Parathyroid adenoma (tissue), 2 donors: ENCODE data around the gene RNF212B.

ENCODE experiments used
- H2AFZ ChIP-seq: fragments of 300-600 bp; sonication (generic); one replicate; pipeline ENCODE4 v1.7.0; 2017; ENCODE audit warnings: antibody characterized with exemption, mild to moderate bottlenecking
- H3K27ac ChIP-seq: fragments of 300-600 bp; sonication (generic); one replicate; pipeline ENCODE4 v1.7.0; 2017
- H3K27me3 ChIP-seq: fragments of 300-600 bp; sonication (generic); one replicate; pipeline ENCODE4 v1.7.0; 2017; ENCODE audit warnings: low read length; ENCODE audit not compliant: control insufficient read depth, insufficient read depth
- H3K36me3 ChIP-seq: fragments of 300-600 bp; sonication (generic); one replicate; pipeline ENCODE4 v1.7.0; 2017; ENCODE audit warnings: low read length; ENCODE audit not compliant: control insufficient read depth, insufficient read depth
- H3K4me1 ChIP-seq: fragments of 300-600 bp; sonication (generic); one replicate; pipeline ENCODE4 v1.7.0; 2017; ENCODE audit warnings: control low read depth
- H3K4me2 ChIP-seq: fragments of 300-600 bp; sonication (generic); one replicate; pipeline ENCODE4 v1.7.0; 2017; ENCODE audit warnings: low read length
- H3K4me3 ChIP-seq: fragments of 300-600 bp; sonication (generic); one replicate; pipeline ENCODE4 v1.7.0; 2017; ENCODE audit warnings: low read depth, low read length
- H3K79me2 ChIP-seq: fragments of 300-600 bp; sonication (generic); one replicate; pipeline ENCODE4 v1.7.0; 2017; ENCODE audit warnings: control low read depth
- H3K9ac ChIP-seq: fragments of 300-600 bp; sonication (generic); one replicate; pipeline ENCODE4 v1.7.0; 2017; ENCODE audit warnings: mild to moderate bottlenecking
- H3K9me3 ChIP-seq: fragments of 300-600 bp; sonication (generic); one replicate; pipeline ENCODE4 v1.7.0; 2017; ENCODE audit warnings: low read length; ENCODE audit not compliant: control insufficient read depth
- CTCF ChIP-seq: fragments of 300-600 bp; sonication (generic); IDR thresholded peaks from one replicate; pipeline ENCODE4 v1.7.0; 2017; ENCODE audit warnings: antibody characterized with exemption, mild to moderate bottlenecking
- donor health status: primary hyperparathyroidism.

Gene RNF212B

GRCh38 chr14:23320584-23321571 lies 83.1 kb downstream of the RNF212B start, which contains the start of gene PABPN1:
Gene PABPN1 (plus strand): TSS chr14:23321457. CDS start chr14:23321470, 13 bp downstream.
- Histone ChIP-seq H3K4me3 (peak within 1 kb of the TSS; percentile 87), H3K79me2 (peaks cover 7% of the 10 kb centered on the region), H3K27me3 (no peaks in the 10 kb centered on the region), H2AFZ (peak within 1 kb of the TSS; percentile 89), H3K4me2 (peak within 1 kb of the TSS; percentile 93), H3K27ac (peak within 1 kb of the TSS; percentile 93), H3K36me3 (no peaks in the 10 kb centered on the region), H3K9me3 (no peaks in the 10 kb centered on the region), H3K9ac (peak within 1 kb of the TSS; percentile 96), H3K4me1 (peaks cover 12% of the 10 kb centered on the region)
- no peak for TF ChIP-seq CTCF

GRCh38 chr14:23321572-23322547 lies 84.1 kb downstream of the RNF212B start:
- H3K9me3 ChIP-seq, result no peaks in the 10 kb centered on the region
- H2AFZ ChIP-seq, result peak overlapping the region; percentile 89
- H3K27me3 ChIP-seq, result no peaks in the 10 kb centered on the region
- H3K9ac ChIP-seq, result peak overlapping the region; percentile 96
- no peak for TF ChIP-seq CTCF
- H3K79me2 ChIP-seq, result peaks cover 7% of the 10 kb centered on the region
- peaks cover 12% of the 10 kb centered on the region for H3K4me1 ChIP-seq
- H3K4me2 ChIP-seq, result peak overlapping the region; percentile 93
- H3K36me3 ChIP-seq, result no peaks in the 10 kb centered on the region
- peak overlapping the region; percentile 87 for H3K4me3 ChIP-seq
- peak overlapping the region; percentile 93 for H3K27ac ChIP-seq
